Ramos (cell line): ENCODE data around the gene BNC1.

Source experiments
- in situ Hi-C: fragments of 300-500 bp; cut with MboI; formaldehyde crosslinking; loops from one replicate; pipeline ENCODE4 v1.14.3; 2022; ENCODE audit warnings: low sequenced_read_pairs; ENCODE audit not compliant: unreplicated experiment

Gene BNC1

DNA sequence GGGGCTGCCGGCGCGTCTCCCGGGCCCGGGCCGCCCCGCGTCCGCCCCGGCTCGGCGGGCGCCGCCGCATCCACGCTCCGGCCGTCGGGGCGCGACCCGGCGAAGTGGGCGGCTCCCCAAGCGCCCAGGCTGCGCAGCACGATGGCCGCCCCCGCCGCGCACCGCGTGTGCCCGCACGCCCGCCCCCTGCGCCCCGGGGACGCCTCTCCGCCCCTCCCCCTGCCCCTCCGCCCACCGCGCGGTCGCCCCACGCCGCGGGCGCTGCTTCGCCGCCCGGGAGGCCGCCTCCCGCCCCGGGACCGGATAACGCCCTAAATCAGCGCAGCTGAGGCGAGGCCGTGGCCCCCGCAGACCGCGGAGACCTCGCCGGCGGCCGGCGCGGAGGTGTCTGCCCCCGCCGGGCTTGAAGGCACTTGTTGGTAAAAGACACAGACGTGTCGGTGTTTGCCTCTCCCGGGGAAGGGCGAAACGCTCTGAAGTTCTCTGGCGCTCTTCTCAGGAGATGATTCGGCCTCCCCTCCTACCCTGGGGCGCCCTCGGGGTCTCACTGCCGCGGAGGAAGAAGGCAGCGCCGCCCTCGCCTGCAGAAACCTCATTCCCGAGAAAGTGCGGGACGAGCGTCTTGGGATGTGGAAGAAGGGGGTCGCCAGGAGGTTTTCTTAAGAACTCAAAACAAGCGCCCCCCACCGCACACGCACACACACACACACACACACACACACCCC is at the start of gene BNC1:
Gene BNC1, minus strand, starts transcription at position 106 of the 725 bp plus-strand sequence. Its CDS starts 36 bp downstream, at position 70.
- in situ Hi-C loops, result no loop called here

DNA sequence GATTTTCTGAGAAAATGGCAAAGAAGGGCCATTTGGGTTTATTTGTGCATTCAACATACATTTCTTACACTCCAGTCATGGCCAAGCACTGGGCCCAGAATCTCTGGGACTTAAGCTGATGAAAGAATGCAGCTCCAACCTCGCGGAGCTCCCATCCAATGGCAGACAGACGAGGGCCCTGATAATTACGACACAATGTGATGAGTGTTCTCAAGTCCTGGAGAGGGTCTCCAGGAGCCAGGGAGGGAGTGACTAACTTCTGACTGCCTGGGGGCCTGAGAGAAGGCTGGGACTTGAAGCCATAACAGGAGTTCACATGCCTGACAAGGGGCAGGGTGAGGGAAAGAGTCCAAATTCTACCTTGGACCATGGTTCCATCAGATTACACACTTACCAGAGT is 42.6 kb upstream of the BNC1 start:
- in situ Hi-C loops, result no loop called here

GRCh38 chr15:83324799-83325198 is 40.3 kb upstream of the BNC1 start:
- in situ Hi-C loops, result no loop called here

DNA sequence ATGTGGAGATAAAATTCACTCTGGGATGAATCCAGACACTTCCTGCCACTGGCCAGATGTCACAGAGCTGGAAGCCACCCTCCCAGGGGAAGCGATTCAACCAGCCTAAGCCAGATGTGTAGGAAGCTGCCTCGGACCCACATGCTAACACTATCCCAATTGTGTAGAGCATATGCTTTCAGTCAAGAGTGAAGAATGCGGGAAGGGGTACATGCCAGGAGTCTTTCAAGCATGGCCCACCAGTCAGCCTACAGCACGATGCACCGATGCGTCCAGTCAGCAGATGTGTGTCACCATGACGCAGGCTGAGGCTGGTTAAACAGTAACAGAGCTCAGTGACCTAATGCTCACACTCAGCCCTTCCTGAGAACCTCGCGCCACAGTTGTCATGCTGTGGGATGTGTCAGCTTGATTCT is 38.8 kb upstream of the BNC1 start:
- in situ Hi-C loops, result no loop called here

- in situ Hi-C loops, result no loop called here
These were observed 38.2 kb upstream of the BNC1 start for GRCh38 chr15:83322691-83323090.

DNA sequence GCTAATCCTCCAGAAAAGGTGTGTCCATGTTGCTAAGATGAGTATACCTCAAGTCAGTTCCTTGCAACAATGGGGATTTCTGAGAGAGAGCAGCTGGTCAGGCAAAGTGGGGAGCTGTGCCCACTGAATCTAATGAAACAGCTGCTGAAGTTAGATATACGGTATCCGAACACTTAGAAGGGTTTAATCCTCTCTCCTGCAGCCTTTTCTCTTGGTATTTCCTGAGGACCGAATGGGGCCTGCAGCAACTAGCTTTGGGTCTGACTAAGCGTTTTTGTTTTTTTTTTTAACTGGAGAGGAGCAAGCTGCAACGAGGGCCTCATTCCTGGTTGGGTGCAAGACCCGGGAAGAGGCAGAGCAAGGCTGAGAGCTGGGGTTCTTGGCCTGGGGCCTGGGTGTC is 37.6 kb upstream of the BNC1 start:
- in situ Hi-C loops, result no loop called here

GRCh38 chr15:83320844-83321243 is 36.4 kb upstream of the BNC1 start:
- in situ Hi-C loops, result no loop called here

DNA sequence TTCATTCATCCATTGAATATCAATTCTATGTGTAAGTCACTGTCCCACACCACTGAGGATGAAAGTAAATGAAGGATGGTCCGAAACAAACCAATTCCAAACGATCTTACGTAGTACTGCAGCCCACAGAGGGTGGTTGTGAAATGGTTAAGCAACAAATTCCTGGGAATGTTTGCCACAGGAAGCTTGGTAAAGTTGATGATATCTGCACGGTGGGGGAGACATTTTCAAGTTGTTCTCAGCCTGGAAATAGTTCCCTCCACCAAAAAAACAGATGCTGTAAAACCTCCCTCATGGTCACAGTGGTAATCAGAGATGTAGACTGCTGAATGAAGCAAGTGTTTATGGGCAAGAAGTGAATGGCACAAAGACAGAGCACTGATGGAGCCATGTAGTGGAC is 35.9 kb upstream of the BNC1 start:
- in situ Hi-C loops, result no loop called here

- in situ Hi-C loops, result no loop called here
These were observed 35.3 kb upstream of the BNC1 start for GRCh38 chr15:83319771-83320170.

DNA sequence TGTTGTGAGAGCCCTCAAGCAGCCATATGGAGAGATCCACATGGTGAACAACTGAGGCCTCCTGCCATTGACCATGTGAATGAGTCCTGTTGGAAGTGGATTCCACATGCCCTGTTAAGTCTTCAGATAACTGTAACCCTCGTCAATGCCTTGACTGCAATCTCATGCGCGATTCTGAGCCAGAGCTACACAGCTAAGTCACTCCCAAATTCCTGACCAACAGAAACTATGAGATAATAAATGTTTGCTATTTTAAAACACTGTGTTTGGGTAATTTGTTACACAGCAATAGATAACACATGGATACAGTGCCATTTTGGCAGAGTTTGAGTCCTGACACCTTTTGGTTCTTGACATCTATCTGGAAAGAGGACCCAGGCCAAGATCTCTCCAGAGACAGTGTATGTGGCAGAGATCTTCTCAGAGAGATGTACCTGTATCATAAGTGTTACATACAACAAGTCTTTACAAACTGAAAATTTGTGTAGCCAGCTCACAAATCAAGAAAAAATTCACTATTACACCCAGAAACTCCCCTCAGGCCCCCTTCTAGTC is 34.5 kb upstream of the BNC1 start:
- in situ Hi-C loops, result no loop called here

- in situ Hi-C loops, result no loop called here
These were observed 33.6 kb upstream of the BNC1 start for GRCh38 chr15:83318036-83318435.

DNA sequence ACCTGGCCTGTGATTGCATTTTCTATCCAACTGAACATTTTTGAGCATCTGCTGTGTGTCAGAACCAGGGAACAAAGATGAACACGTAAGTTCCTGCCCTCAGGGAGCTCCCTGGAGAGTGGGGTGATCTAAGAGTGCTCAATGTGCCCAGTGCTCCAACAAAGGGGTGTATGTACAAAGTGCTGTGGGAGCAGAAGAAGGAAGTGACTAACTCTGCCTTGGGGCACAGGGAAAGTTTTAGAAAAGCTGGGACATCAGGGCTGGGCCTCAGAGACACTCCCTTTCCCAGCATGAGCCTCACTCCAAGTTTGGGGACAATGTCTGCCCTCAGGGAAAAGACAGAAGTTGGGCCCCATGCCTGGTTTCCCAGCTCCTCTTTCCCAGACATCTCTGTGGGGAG is 27.6 kb upstream of the BNC1 start:
- in situ Hi-C loops, result no loop called here

GRCh38 chr15:83310521-83311456 is 26.3 kb upstream of the BNC1 start:
- in situ Hi-C loops, result no loop called here

DNA sequence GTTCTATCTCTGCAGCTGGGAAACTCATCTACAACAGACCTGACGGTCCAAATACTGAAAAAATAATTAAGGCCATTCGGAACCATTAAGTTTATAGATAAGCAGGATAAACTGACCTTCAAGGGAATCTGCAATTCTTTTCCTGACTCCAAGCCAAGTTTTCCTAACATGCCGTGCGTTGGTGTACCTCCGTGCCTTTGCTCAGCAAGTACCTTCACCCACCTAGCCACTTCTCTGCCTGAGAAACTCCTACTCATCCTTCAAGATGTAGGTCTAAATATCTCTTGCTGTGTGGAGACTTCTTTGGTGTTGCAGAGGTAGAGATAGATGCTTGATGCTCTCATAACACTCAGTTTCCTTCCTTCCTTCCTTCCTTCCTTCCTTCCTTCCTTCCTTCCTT is 24.2 kb upstream of the BNC1 start:
- in situ Hi-C loops, result no loop called here

- in situ Hi-C loops, result no loop called here
These were observed 22.1 kb upstream of the BNC1 start for GRCh38 chr15:83306561-83306960.

DNA sequence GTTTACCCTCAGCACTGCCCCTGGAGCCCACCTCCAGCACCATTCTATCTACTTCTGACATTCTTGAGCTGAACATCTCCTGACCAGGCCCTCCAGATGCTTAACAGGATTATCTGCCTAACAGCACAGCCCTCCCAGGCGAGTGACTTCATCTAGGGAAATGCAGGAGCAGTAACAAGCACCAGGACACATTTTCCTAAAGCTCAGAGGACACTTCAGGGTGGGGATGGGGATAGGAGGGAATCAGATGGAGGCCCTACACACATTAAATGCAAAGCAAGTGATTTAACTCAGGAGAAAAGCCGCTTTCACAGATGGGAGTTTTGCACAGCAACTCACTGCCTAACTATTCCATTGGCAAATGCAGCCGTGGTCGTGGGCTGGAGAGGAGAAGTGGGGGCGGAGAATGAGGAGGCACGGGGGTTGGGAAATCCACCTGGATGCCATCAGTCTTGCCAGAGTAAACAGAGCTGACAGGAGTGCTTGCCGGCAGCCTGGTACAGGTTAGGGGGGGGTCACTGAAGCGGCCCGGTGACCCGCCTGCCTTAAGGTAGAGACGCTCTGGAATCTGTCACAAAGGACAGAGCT is 21.3 kb upstream of the BNC1 start:
- in situ Hi-C loops, result no loop called here

DNA sequence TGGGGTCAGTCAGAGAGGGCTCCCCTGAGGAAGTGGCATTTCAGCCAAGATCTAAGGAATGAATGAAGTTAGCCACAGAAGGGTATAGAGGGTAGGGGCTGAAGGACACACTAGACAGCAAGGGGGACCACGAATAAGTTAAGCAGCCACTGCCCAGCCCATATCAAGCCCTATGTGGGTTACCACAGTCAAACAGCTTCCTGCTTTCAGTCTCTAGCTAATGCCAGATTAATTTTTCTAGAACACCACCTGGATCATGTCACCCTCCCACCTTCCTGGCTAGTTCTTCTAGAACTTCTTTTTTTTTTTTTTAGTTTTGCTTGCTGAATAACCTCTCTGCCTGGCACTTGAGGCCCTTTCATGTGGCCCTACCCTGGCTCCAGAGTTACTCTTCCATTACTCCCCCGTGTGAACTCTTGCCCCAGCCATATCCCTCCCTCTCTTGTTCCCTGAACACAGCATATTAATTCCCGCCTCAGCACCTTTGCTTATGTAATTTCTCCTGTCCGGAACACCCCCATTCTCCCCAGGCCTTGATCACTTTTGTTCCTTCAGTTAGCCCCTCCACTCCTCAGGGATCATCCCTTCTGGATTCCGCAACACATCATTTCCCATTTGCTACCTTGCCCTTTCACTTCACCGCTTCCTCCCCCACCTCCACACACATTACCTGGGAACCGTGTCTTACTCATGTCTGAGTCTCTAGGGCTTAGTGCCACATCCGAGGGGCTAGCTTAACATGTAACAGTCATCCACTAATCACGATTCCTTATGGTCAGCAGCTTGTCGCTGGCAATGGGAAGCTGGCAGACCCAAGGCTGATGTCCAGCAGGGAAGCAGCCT is 20.6 kb upstream of the BNC1 start:
- in situ Hi-C loops, result no loop called here

DNA sequence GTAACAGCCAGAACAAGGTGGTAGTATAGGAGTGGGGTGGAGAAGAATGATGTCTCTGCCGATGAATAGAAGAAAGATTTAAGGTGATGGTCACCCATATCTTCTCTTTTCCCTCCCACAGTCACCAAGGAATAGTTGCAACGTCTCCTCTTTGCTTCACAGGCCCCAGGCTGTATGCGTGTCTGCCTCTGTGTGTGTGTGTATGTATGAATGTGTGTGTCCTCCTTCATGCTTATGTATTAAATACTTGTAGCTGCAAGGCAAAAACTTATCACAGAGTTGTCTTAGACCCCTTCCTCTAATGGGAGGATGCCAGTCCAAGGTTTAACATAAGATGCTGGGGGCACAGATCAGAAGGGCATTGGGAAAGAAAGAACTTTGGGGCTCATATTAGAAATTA is 19.1 kb upstream of the BNC1 start:
- in situ Hi-C loops, result no loop called here

DNA sequence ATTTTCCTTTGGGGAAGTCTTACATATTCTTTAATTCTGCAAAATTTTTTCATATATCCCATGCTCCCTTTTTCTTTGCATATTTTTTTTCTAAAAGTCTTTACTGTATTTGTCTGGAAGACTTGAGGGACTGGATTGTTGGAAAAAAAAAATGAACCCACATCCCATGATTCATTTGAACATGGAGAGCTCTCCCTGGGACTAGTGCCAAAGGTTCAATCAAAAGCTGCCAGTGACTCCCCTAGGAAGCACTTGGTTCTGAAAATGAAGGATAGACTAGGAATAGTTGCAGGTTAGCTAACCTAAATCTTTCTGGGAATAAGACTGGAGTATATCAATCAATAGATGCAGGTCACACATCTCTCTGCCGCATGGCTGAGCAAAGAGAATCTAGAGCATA is 16.4 kb upstream of the BNC1 start:
- in situ Hi-C loops, result no loop called here

DNA sequence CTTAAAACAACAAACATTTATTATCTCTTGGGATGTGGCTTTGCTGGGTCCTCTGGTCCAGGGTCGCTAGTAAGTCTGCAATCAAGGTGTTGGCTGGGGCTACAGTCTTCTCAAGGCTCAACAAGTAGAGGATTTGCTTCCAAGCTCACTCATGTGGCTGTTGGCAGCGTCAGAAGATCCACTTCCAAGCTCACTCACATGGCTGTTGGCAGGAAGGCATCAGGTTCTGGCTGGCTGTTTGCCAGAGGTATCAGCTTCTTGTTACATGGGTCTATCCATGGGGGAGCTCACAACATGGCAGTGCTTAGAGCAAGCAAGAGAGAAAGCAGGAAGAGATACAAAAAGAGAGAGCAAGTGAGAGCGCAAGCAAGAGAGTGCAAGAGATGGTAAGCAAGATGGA is 15.0 kb upstream of the BNC1 start:
- in situ Hi-C loops, result no loop called here
